Natural killer cell (primary cell): Measurements from ENCODE around the gene HEATR1. TPM values are rescaled to one million over a fixed set of nuclear protein-coding genes. Genes with fewer than 3 reads are reported as not detected.

ENCODE experiments used
- ATAC-seq, 3 donors: fragments of 150-1000 bp in 2 of 3; fragments of 200-7000 bp in 1 of 3; cut with Tn5 transposase; 1 replicate in 1 of 3; 2 replicates in 2 of 3; pipeline ENCODE4 v1.10.0; 2021; ENCODE audit warnings: mild to moderate bottlenecking in 2 of 3, moderate library complexity in 2 of 3
- DNase-seq, 2 donors: peaks; one replicate each; pipeline versions ENCODE4 v3.0.0 to v3.0.0-alpha.2; 2013 to 2021; ENCODE audit warnings: mixed read lengths in 1 of 2
- H3K27ac ChIP-seq: one replicate; pipeline ENCODE4 v1.5.1; 2013; ENCODE audit warnings: mild to moderate bottlenecking, low read length
- H3K27me3 ChIP-seq: one replicate; pipeline ENCODE4 v1.6.1; 2013; ENCODE audit warnings: low read length; ENCODE audit not compliant: control insufficient read depth, insufficient read depth
- H3K36me3 ChIP-seq: one replicate; pipeline ENCODE4 v1.6.1; 2013; ENCODE audit warnings: low read length; ENCODE audit not compliant: control insufficient read depth, insufficient read depth
- H3K4me1 ChIP-seq: one replicate; pipeline ENCODE4 v1.6.1; 2013; ENCODE audit warnings: low read length; ENCODE audit not compliant: control insufficient read depth, insufficient read depth
- H3K4me3 ChIP-seq: one replicate; pipeline ENCODE4 v1.5.1; 2013; ENCODE audit warnings: low read length
- H3K9me3 ChIP-seq: one replicate; pipeline ENCODE4 v1.6.1; 2013; ENCODE audit warnings: low read length; ENCODE audit not compliant: control insufficient read depth, insufficient read depth
- H3K27ac Mint-ChIP-seq, 2 donors: one replicate each; pipeline ENCODE4 v1.8.0; 2022; ENCODE audit warnings: mild to moderate bottlenecking in 2 of 2, mixed read lengths in 2 of 2, moderate library complexity in 1 of 2
- H3K27me3 Mint-ChIP-seq, 2 donors: one replicate each; pipeline ENCODE4 v1.8.0; 2022; ENCODE audit warnings: low read depth in 2 of 2, mixed read lengths in 2 of 2
- H3K36me3 Mint-ChIP-seq: one replicate; pipeline ENCODE4 v1.8.0; 2022; ENCODE audit warnings: mixed read lengths
- H3K4me1 Mint-ChIP-seq, 2 donors: one replicate each; pipeline ENCODE4 v1.8.0; 2022; ENCODE audit warnings: mixed read lengths in 2 of 2
- H3K4me3 Mint-ChIP-seq: one replicate; pipeline ENCODE4 v1.8.0; 2022; ENCODE audit warnings: mild to moderate bottlenecking, moderate library complexity, mixed read lengths
- H3K9me3 Mint-ChIP-seq, 2 donors: one replicate each; pipeline ENCODE4 v1.8.0; 2022; ENCODE audit warnings: mixed read lengths in 2 of 2
- CTCF ChIP-seq: fragments of 200-600 bp; IDR thresholded peaks from one replicate; pipeline ENCODE4 v1.8.0; 2022; ENCODE audit warnings: antibody characterized with exemption
- WGBS: methylation state at CpG from one replicate; pipeline ENCODE4 v1.1.7; 2013; ENCODE audit warnings: missing lambda C conversion rate; ENCODE audit not compliant: insufficient coverage; 5-methylcytosine and 5-hydroxymethylcytosine counted together
- intact Hi-C: fragments of 100-400 bp; cut with micrococcal nuclease; formaldehyde crosslinking; loops from one replicate; pipeline ENCODE4 v1.14.2; 2022
- total RNA-seq, 4 donors: library from RNA; stranded (reverse); fragments of 120-200 nt in 1 of 4; gene quantifications; one replicate each; pipeline versions ENCODE4 v1.2.3 to v1.2.4, GENCODE V29; 2013 to 2022

HEATR1 gene
- total RNA-seq, 3 donors from 2014 or later (not counting 1 experiment from before 2014, with no cell fraction given) = 29.0 to 43.0 (median 35.3) TPM

- H3K27me3 Mint-ChIP-seq = peaks cover 8 to 9% of the 10 kb centered on the region in 2 donors
- no peaks in the 10 kb centered on the region for H3K36me3 Mint-ChIP-seq
- H3K4me3 ChIP-seq = no peak overlapping the region
- TF ChIP-seq CTCF = no peak
- H3K4me3 Mint-ChIP-seq = no peak overlapping the region
- no peaks in the 10 kb centered on the region for H3K27me3 ChIP-seq
- H3K9me3 ChIP-seq = no peaks in the 10 kb centered on the region
- no peaks in the 10 kb centered on the region for H3K9me3 Mint-ChIP-seq
- H3K27ac Mint-ChIP-seq = no peak overlapping the region
- no peak overlapping the region for H3K27ac ChIP-seq
- H3K36me3 ChIP-seq = no peaks in the 10 kb centered on the region
- ATAC-seq (no peak), DNase-seq (no peak)
- H3K4me1 ChIP-seq = peaks cover 7% of the 10 kb centered on the region
- no CpG with 5 or more reads among the region's 4 CpGs for WGBS
- H3K4me1 Mint-ChIP-seq = peaks cover 0 to 12% of the 10 kb centered on the region in 2 donors
- intact Hi-C loops = no loop called here
Observed at GRCh38 chr1:236514703-236515442, 89.4 kb downstream of the HEATR1 start.

GRCh38 chr1:236511735-236512418 is 92.4 kb downstream of the HEATR1 start:
- Histone ChIP-seq H3K9me3 (no peaks in the 10 kb centered on the region), H3K27me3 (no peaks in the 10 kb centered on the region), H3K4me1 (peaks cover 4% of the 10 kb centered on the region), H3K4me3 (no peak overlapping the region), H3K27ac (no peak overlapping the region), H3K36me3 (no peaks in the 10 kb centered on the region)
- 92% methylated on average over 11 of the region's 11 CpGs for WGBS
- intact Hi-C loops = no loop called here
- Mint-ChIP-seq H3K4me1 (peaks cover 0 to 8% of the 10 kb centered on the region in 2 donors), H3K27me3 (peaks cover 0 to 6% of the 10 kb centered on the region in 2 donors), H3K36me3 (no peaks in the 10 kb centered on the region), H3K27ac (no peak overlapping the region), H3K9me3 (no peaks in the 10 kb centered on the region), H3K4me3 (no peak overlapping the region)
- DNase-seq = no peak
- TF ChIP-seq CTCF = no peak
- no peak for ATAC-seq

- Mint-ChIP-seq H3K9me3 (no peaks in the 10 kb centered on the region), H3K4me1 (no peaks in the 10 kb centered on the region), H3K27ac (no peak overlapping the region), H3K36me3 (no peaks in the 10 kb centered on the region), H3K27me3 (peaks cover 0 to 2% of the 10 kb centered on the region in 2 donors), H3K4me3 (no peak overlapping the region)
- Histone ChIP-seq H3K9me3 (no peaks in the 10 kb centered on the region), H3K27ac (no peak overlapping the region), H3K27me3 (no peaks in the 10 kb centered on the region), H3K36me3 (no peaks in the 10 kb centered on the region), H3K4me3 (no peak overlapping the region), H3K4me1 (no peaks in the 10 kb centered on the region)
- WGBS = 92% methylated on average over 7 of the region's 8 CpGs
- TF ChIP-seq CTCF = no peak
- intact Hi-C loops = no loop called here
- DNase-seq = no peak
- ATAC-seq = no peak
Observed at GRCh38 chr1:236509647-236510401, 94.5 kb downstream of the HEATR1 start.
